ENCODE results near the gene PGGHG.
"Not testable (repeated sequence)": the region's sequence is repeated elsewhere in the genome, so short reads cannot be mapped to it uniquely, and the experiment has no call there.

The PGGHG gene

DNA sequence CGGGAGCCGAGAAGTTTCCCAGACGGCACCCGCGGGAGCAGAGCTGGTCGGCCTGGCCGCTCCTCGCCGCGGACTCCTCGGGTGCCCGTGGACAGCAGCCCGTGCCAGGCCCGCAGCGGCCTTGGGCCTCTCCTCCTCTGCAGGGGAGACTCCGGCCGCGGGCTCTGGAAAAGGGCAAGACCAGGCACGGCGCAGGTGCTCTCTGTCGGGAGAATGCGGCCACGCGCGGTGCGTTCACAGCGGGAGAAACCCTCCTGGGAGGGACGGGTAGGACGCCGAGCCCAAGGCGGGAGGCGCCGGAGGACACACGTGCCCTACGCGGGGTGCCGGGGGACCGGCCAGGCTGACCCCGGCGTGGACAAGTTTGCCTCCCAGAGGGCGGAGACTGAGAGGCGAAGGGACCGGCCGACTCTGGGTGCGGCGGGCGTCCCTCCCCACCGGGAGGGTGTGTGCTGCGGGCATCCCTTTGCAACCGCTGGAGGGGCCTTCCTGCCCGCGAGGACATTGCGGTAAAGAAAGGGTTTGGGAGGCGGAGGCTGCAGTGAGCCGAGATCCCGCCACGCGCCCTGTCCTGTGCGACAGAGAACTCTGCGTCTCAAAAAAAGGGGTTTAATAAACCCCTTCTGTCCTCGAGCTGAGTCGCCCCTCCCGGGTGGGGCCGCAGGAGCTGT lies 27.2 kb downstream of the PGGHG start:
- DNase-seq (ENCODE audit: low spot score), result no peak
- TF ChIP-seq CTCF (IDR thresholded peaks at IDR 0.05; ENCODE audit: borderline replicate concordance, control extremely low read depth, extremely low read depth, insufficient read depth, missing control alignments), result no peak
- in situ Hi-C loops (cut with MboI; ENCODE audit: low sequenced_read_pairs, unreplicated experiment), result no loop called here

- in situ Hi-C loops (cut with MboI; ENCODE audit: low sequenced_read_pairs, unreplicated experiment), result no loop called here
- DNase-seq (ENCODE audit: low spot score), result no peak
- TF ChIP-seq CTCF (IDR thresholded peaks at IDR 0.05; ENCODE audit: borderline replicate concordance, control extremely low read depth, extremely low read depth, insufficient read depth, missing control alignments), result no peak
Measured at GRCh38 chr11:316891-317301, 28.0 kb downstream of the PGGHG start.

DNA sequence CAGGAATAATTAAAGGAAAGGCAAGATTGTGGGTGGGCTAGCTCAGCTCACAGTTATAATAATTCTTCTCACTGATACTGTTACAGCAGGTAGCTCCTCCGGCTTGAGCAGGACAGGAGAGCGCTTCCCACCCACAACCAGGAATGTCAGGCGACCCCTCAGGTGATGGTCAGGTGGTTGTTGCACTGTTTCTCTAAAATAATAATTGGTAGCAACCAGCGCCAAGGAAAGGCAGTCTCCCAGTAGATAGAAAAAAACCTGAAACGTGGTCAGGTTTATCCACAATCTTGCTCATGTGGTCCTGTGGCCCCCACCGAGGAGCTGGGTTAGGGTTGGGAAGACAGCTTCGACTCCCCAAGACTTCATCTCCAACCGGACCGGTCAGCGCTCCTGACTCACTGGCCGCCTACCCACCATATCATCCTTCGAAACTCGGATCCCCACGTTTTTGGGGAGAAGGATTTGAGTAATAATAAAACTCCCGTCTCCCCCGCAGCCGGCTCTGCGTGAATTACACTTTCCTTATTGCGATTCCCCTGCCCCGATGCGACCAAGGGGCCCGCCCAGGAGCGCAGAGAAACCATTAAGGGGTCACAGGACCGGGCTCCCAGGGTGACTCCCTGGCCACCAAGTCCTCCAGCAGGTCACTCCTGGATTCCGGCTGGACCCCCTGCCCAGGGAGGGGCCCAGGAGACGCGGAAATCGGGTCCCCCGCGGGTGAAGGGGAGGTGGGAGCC lies 28.9 kb downstream of the PGGHG start:
- in situ Hi-C loops (cut with MboI; ENCODE audit: low sequenced_read_pairs, unreplicated experiment), result not testable (repeated sequence)

DNA sequence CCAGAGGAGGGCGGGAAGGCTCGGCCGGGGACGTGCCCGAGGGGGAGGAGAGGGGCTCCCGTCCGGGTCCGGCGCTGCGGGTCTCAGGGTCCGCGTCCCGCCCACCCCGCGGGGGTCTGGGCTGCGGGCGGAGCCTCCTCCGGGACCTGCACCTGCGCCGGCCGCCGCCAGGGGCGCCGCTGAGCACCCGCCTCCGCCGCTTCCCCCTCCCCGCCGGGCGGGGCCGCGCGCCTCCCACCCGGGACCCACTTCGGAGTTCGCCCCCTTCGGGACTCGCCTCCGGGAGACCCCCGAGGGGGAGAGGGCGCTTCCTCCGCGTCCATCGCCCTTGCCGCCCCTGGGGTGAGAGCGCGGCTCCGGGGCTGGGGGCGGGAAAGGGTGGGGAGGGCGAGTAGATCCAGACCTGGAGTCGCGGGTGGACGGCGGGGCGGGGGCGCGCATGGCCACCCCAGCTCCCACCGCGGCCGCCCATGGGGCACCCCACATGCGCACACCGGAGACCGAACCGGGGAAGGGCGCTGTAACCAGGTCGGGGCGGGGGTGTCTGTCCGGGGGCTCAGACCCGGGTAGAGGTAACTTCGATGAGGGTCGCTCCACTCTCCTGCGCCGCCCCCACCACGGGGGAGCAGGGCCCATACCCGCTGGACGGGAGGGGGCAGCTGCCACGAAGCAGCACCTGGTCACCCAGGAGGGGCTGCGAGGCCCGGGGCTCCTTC lies 29.6 kb downstream of the PGGHG start:
- DNase-seq (ENCODE audit: low spot score); in situ Hi-C loops (cut with MboI; ENCODE audit: low sequenced_read_pairs, unreplicated experiment): not testable (repeated sequence)

More for the DNA sequence above, 28.9 kb downstream of the PGGHG start:
- DNase-seq (ENCODE audit: low spot score), result not testable (repeated sequence)

- DNase-seq (ENCODE audit: low spot score); in situ Hi-C loops (cut with MboI; ENCODE audit: low sequenced_read_pairs, unreplicated experiment): not testable (repeated sequence)
Measured at GRCh38 chr11:319121-319887, 30.4 kb downstream of the PGGHG start.

DNA sequence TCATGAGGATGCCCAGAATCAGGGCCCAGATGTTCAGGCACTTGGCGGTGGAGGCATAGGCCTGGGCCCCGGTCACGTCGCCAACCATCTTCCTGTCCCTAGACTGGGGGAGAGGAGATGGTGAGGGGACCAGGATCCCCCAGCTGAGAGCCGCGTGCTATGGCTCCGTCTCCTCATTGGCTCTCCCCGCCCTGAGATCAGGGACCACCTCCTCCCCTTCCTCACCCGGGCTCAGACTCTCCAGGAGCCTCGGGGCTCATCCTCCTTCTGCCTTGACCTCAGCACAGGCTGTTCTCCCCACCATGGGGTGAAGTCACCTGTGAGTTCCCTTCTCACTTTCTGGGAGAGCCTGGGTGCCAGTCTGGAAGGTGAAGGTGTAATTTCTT lies 31.0 kb downstream of the PGGHG start:
- in situ Hi-C loops (cut with MboI; ENCODE audit: low sequenced_read_pairs, unreplicated experiment); DNase-seq (ENCODE audit: low spot score): not testable (repeated sequence)

DNA sequence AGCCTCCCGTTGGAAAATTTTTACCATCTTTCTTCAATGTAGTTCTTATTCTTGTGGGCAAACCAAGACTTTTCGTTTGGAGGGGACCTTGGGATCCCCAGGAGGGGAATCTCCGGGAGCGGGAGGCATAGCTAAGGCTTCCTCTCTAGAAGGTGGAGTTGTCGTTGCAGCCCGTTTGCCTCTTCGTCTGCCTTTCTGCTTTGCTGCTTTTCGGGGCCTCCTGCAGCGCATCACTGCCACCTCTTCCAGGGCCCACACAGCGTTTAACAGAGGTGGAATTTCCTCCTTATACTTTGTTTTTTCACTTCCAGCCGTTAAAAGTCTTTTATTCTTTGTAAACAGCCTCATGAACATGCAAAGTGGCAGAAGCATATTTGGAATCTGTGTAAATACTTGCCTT lies 35.2 kb downstream of the PGGHG start:
- no peak for DNase-seq (ENCODE audit: low spot score)
- no peak for TF ChIP-seq CTCF (IDR thresholded peaks at IDR 0.05; ENCODE audit: borderline replicate concordance, control extremely low read depth, extremely low read depth, insufficient read depth, missing control alignments)
- in situ Hi-C loops (cut with MboI; ENCODE audit: low sequenced_read_pairs, unreplicated experiment), result no loop called here

- in situ Hi-C loops (cut with MboI; ENCODE audit: low sequenced_read_pairs, unreplicated experiment); DNase-seq (ENCODE audit: low spot score): not testable (repeated sequence)
Measured at GRCh38 chr11:324593-325517, 35.9 kb downstream of the PGGHG start.

Data from GM13976 (cell line).